Tibial nerve (tissue), 4 donors: ENCODE data around the gene SNX33. TPM values are rescaled to one million over a fixed set of nuclear protein-coding genes. Genes with fewer than 3 reads are reported as not detected.
A peak's percentile ranks its signal among the peaks of the same experiment; 100 is the strongest.

ENCODE experiments used
- DNase-seq, 2 donors: peaks; one replicate each; pipeline ENCODE4 v3.0.0-alpha.2; 2019; ENCODE audit warnings: low spot score in 2 of 2
- H3K27ac ChIP-seq, 4 donors: fragments of 200-600 bp; sonication (generic) in 3 of 4; one replicate each; pipeline ENCODE4 v1.5.1; 2017 to 2019; ENCODE audit warnings: mild to moderate bottlenecking in 1 of 4
- H3K27me3 ChIP-seq, 2 donors: fragments of 200-600 bp; sonication (generic) in 1 of 2; one replicate each; pipeline versions ENCODE4 v1.5.1 to v1.6.0; 2017 to 2019
- H3K36me3 ChIP-seq, 3 donors: fragments of 200-600 bp; sonication (generic); one replicate each; pipeline ENCODE4 v1.5.1; 2018 to 2019
- H3K4me1 ChIP-seq, 4 donors: fragments of 200-600 bp; sonication (generic) in 3 of 4; one replicate each; pipeline ENCODE4 v1.5.1; 2017 to 2019
- H3K4me3 ChIP-seq, 4 donors: fragments of 200-600 bp; sonication (generic) in 3 of 4; one replicate each; pipeline ENCODE4 v1.5.1; 2017 to 2019; ENCODE audit warnings: mild to moderate bottlenecking in 1 of 4, moderate library complexity in 1 of 4
- H3K9me3 ChIP-seq, 4 donors: fragments of 200-600 bp; sonication (generic) in 3 of 4; one replicate each; pipeline ENCODE4 v1.5.1; 2017 to 2019
- EP300 ChIP-seq, 2 donors: sonication (generic); formaldehyde crosslinking; IDR thresholded peaks; one replicate each; pipeline ENCODE4 v1.6.1; 2017; ENCODE audit warnings: antibody characterized with exemption in 2 of 2, mild to moderate bottlenecking in 1 of 2
- POLR2A ChIP-seq, 2 donors: fragments of 450-650 bp; IDR thresholded peaks; one replicate each; pipeline ENCODE4 v1.6.1; 2017; ENCODE audit warnings: antibody characterized with exemption in 2 of 2, mild to moderate bottlenecking in 2 of 2, moderate library complexity in 2 of 2
- WGBS, 2 donors: methylation state at CpG; one replicate each; pipeline ENCODE4 v1.1.5; 2018; 5-methylcytosine and 5-hydroxymethylcytosine counted together
- total RNA-seq, 4 donors: library from RNA; depleted of rRNA; stranded (reverse); fragments of >200 nt; gene quantifications; one replicate each; pipeline ENCODE4 v1.1.0, GENCODE V29; 2016
- TF ChIP-seq, protein P1 (sequence below), 5 experiments: fragments of 200-600 bp in 3 of 5; fragments of 450-650 bp in 2 of 5; sonication (generic) in 3 of 5; IDR thresholded peaks; one replicate each; pipeline ENCODE4 v1.5.1; 2016 to 2019; ENCODE audit warnings: antibody characterized with exemption in 5 of 5, mild to moderate bottlenecking in 3 of 5, moderate library complexity in 2 of 5

Gene SNX33
- total RNA-seq, 4 donors from 2014 or later: 29.7 to 44.9 (median 31.1) TPM

GRCh38 chr15:75639709-75640482 is 7.8 kb upstream of the SNX33 start, which contains the start of gene IMP3:
Gene IMP3 (minus strand): TSS chr15:75640224. CDS start chr15:75640168, 56 bp downstream.
- Histone ChIP-seq H3K4me3 (peak within 1 kb of the TSS; percentile 74 to 99 (median 90)), H3K9me3 (no peaks in the 10 kb centered on the region), H3K36me3 (peaks cover 0 to 7% (median 0%) of the 10 kb centered on the region in 3 donors), H3K27ac (peak within 1 kb of the TSS; percentile 69 to 95 (median 92)), H3K27me3 (no peaks in the 10 kb centered on the region), H3K4me1 (peaks cover 0 to 48% (median 29%) of the 10 kb centered on the region in 4 donors)
- whole genome bisulfite sequencing, 2 donors: 1% methylated on average over 23 to 56 of the region's 83 CpGs
- peak; percentile 92 for DNase-seq
- TF ChIP-seq POLR2A (IDR thresholded peaks at IDR 0.05) (peak; percentile 79 to 97), EP300 (IDR thresholded peaks at IDR 0.05) (peak; percentile 67 to 100)
- TF ChIP-seq, protein P1, sequence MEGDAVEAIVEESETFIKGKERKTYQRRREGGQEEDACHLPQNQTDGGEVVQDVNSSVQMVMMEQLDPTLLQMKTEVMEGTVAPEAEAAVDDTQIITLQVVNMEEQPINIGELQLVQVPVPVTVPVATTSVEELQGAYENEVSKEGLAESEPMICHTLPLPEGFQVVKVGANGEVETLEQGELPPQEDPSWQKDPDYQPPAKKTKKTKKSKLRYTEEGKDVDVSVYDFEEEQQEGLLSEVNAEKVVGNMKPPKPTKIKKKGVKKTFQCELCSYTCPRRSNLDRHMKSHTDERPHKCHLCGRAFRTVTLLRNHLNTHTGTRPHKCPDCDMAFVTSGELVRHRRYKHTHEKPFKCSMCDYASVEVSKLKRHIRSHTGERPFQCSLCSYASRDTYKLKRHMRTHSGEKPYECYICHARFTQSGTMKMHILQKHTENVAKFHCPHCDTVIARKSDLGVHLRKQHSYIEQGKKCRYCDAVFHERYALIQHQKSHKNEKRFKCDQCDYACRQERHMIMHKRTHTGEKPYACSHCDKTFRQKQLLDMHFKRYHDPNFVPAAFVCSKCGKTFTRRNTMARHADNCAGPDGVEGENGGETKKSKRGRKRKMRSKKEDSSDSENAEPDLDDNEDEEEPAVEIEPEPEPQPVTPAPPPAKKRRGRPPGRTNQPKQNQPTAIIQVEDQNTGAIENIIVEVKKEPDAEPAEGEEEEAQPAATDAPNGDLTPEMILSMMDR (IDR thresholded peaks at IDR 0.05): peak in 2 of 5 experiments; percentile 33 to 50

DNA sequence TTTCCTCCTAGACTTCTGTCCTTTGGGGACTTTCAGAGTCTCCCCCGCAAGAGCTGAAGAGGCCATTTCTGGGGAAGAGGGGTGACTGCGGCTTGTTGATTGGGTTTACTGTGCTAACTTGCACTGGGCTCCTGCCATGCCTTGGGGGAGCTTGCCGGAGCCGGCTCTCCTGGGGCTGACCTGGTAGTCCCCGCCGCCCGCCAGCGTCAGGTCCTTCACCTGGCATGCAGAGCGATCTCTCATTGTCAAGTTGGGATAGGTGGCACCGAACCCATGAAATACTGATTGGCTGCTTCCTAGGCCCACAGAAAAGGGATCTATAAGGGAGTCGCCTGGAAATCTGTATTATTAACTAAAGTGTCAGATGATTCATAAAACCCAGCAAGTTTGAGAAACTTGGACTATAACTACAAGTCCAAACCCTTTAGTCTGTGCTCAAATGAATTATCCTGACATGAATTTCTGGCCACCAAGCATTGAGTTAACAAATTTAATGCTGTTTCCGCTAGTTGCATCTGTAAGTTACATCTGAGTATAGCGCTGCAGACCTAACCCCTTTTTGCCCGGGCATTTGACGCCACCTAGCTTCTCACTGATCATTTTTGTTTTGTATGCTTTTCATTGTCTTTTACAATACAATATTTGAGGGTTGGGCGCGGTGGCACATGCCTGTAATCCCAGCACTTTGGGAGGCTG is 7.1 kb upstream of the SNX33 start:
- Histone ChIP-seq H3K27me3 (no peaks in the 10 kb centered on the region), H3K27ac (peak overlapping the region; percentile 69 to 95 (median 92)), H3K9me3 (no peaks in the 10 kb centered on the region), H3K4me3 (peak overlapping the region; percentile 74 to 99 (median 90)), H3K36me3 (peaks cover 0 to 7% (median 0%) of the 10 kb centered on the region in 3 donors), H3K4me1 (peaks cover 0 to 43% (median 29%) of the 10 kb centered on the region in 4 donors)
- 6 to 7% methylated on average over 16 to 17 of the region's 17 CpGs for WGBS, 2 donors
- TF ChIP-seq EP300 (IDR thresholded peaks at IDR 0.05): no peak
- TF ChIP-seq, protein P1 (IDR thresholded peaks at IDR 0.05): peak in 2 of 5 experiments; percentile 6 to 9
- no peak for TF ChIP-seq POLR2A (IDR thresholded peaks at IDR 0.05)
- no peak for DNase-seq

GRCh38 chr15:75641179-75641503 is 6.6 kb upstream of the SNX33 start:
- no peak for DNase-seq
- H3K4me1 ChIP-seq: peaks cover 0 to 42% (median 30%) of the 10 kb centered on the region in 4 donors
- H3K36me3 ChIP-seq: peaks cover 0 to 7% (median 0%) of the 10 kb centered on the region in 3 donors
- no peaks in the 10 kb centered on the region for H3K27me3 ChIP-seq
- peak overlapping the region in 2 of 4 donors; percentile 94 to 95 for H3K27ac ChIP-seq
- 78 to 79% methylated on average over 4 of the region's 4 CpGs for WGBS, 2 donors
- H3K4me3 ChIP-seq: peak overlapping the region in 1 of 4 donors; percentile 74
- no peaks in the 10 kb centered on the region for H3K9me3 ChIP-seq
- TF ChIP-seq EP300 (IDR thresholded peaks at IDR 0.05) (no peak), POLR2A (IDR thresholded peaks at IDR 0.05) (no peak)
- TF ChIP-seq, protein P1 (IDR thresholded peaks at IDR 0.05): peak in 1 of 5 experiments; percentile 4

GRCh38 chr15:75641603-75642002 is 6.1 kb upstream of the SNX33 start:
- Histone ChIP-seq H3K4me3 (no peak overlapping the region), H3K36me3 (peaks cover 0 to 7% (median 0%) of the 10 kb centered on the region in 3 donors), H3K4me1 (peaks cover 0 to 43% (median 34%) of the 10 kb centered on the region in 4 donors), H3K9me3 (no peaks in the 10 kb centered on the region), H3K27me3 (no peaks in the 10 kb centered on the region), H3K27ac (no peak overlapping the region)
- TF ChIP-seq POLR2A (IDR thresholded peaks at IDR 0.05) (no peak), EP300 (IDR thresholded peaks at IDR 0.05) (no peak)
- TF ChIP-seq, protein P1 (IDR thresholded peaks at IDR 0.05): no peak
- DNase-seq: no peak
- WGBS, 2 donors: 85 to 89% methylated on average over 5 of the region's 5 CpGs
